K562 (cell line): ENCODE results near the gene TUBGCP5. TPM values are rescaled to one million over a fixed set of nuclear protein-coding genes. Genes with fewer than 3 reads are reported as not detected.

Experiments
- ATF1 ChIP-seq, 2 experiments: fragments of 450-650 bp in 1 of 2; IDR thresholded peaks; 2 replicates each; pipeline ENCODE4 v1.6.1; 2016; ENCODE audit warnings: missing compliant biosample characterization in 1 of 2, missing genetic modification characterization in 1 of 2
- CBX8 ChIP-seq: fragments of 200-600 bp; sonication (generic); IDR thresholded peaks from 2 replicates; pipeline ENCODE4 v1.6.1; 2012; ENCODE audit warnings: borderline replicate concordance, mixed run types, low read depth, mild to moderate bottlenecking, moderate library complexity, mixed read lengths, low read length, control low read depth, inconsistent platforms; ENCODE audit not compliant: poor library complexity, severe bottlenecking; ENCODE audit errors: extremely low read depth
- CHD2 ChIP-seq: IDR thresholded peaks from 2 replicates; pipeline ENCODE4 v1.6.1; 2011; ENCODE audit warnings: low read depth, low read length
- CREB1 ChIP-seq, 2 experiments: sonication (generic) in 1 of 2; formaldehyde crosslinking in 1 of 2; IDR thresholded peaks; 2 replicates each; pipeline versions ENCODE4 v1.6.1 to v1.8.0; 2012 to 2022; ENCODE audit warnings: inconsistent platforms in 1 of 2, mild to moderate bottlenecking in 1 of 2, missing genetic modification reagents in 1 of 2, moderate library complexity in 1 of 2
- EGR1 ChIP-seq: fragments of 450-650 bp; conservative IDR thresholded peaks from 2 replicates; pipeline ENCODE4 v1.6.1; 2017; ENCODE audit warnings: mild to moderate bottlenecking
- GTF2E2 ChIP-seq: fragments of 200-800 bp; sonication (Bioruptor generic); IDR thresholded peaks from 2 replicates; pipeline ENCODE4 v1.6.1; 2016; ENCODE audit warnings: missing genetic modification characterization, missing compliant biosample characterization
- KAT8 ChIP-seq: fragments of 450-650 bp; IDR thresholded peaks from 2 replicates; pipeline ENCODE4 v1.6.1; 2016; ENCODE audit warnings: low read depth, mild to moderate bottlenecking
- MAFF ChIP-seq: IDR thresholded peaks from 2 replicates; pipeline ENCODE4 v1.6.1; 2012; ENCODE audit warnings: low read length, improper control_type of control experiment
- MYNN ChIP-seq, 2 experiments: sonication (generic); formaldehyde crosslinking in 1 of 2; IDR thresholded peaks; 2 replicates each; pipeline versions ENCODE4 v1.5.0 to v1.6.1; 2016 to 2020; ENCODE audit warnings: antibody characterized with exemption in 1 of 2, missing genetic modification reagents in 1 of 2
- RHOXF2B ChIP-seq: fragments of 250-450 bp; sonication (Bioruptor Pico); conservative IDR thresholded peaks from 2 replicates; pipeline ENCODE4 v1.5.1; 2021
- TARDBP ChIP-seq: fragments of 450-650 bp; IDR thresholded peaks from 2 replicates; pipeline ENCODE4 v1.6.1; 2016
- TCF7 ChIP-seq: sonication (generic); IDR thresholded peaks from 2 replicates; pipeline ENCODE4 v1.6.1; 2016; ENCODE audit warnings: antibody characterized with exemption, borderline replicate concordance
- ZNF232 ChIP-seq: sonication (generic); formaldehyde crosslinking; IDR thresholded peaks from 2 replicates; pipeline ENCODE4 v1.8.0; 2022; ENCODE audit warnings: mild to moderate bottlenecking, missing genetic modification reagents
- ZNF41 ChIP-seq: fragments of 250-450 bp; sonication (Bioruptor Pico); conservative IDR thresholded peaks from 2 replicates; pipeline ENCODE4 v1.4.0; 2020; ENCODE audit warnings: mild to moderate bottlenecking
- ZSCAN29 ChIP-seq: fragments of 450-650 bp; IDR thresholded peaks from 2 replicates; pipeline ENCODE4 v1.6.1; 2017
- ZZZ3 ChIP-seq: fragments of 450-650 bp; IDR thresholded peaks from 2 replicates; pipeline ENCODE4 v1.6.1; 2016; ENCODE audit warnings: antibody characterized with exemption, mild to moderate bottlenecking, moderate library complexity
- polyA plus RNA-seq, 8 experiments: library from polyadenylated mRNA; depleted of rRNA in 4 of 8; stranded (reverse) in 5 of 8; unstranded in 3 of 8; fragments of >200 nt; fragmentation: Nextera tagmentation in 2 of 8; fragmentation: Illumina TruSeq in 1 of 8; extraction: Ambion mirVana in 2 of 8; extraction: Trizol in 1 of 8; gene quantifications; 2 replicates each; pipeline versions ENCODE4 v1.2.1 to v1.2.3, GENCODE V29; 2011 to 2014; ENCODE audit warnings: inconsistent platforms in 1 of 8, missing spikeins in 1 of 8
- total RNA-seq, 7 experiments: library from RNA; depleted of rRNA in 6 of 7; stranded (reverse); fragments of >200 nt in 6 of 7; fragmentation: Illumina TruSeq in 2 of 7; extraction: Trizol in 2 of 7; gene quantifications; 2 replicates each; pipeline versions ENCODE4 v1.2.1 to v1.2.3, GENCODE V29; 2011 to 2021; ENCODE audit warnings: low replicate concordance in 1 of 7
- TF ChIP-seq, protein P1 (sequence below): sonication (generic); formaldehyde crosslinking; IDR thresholded peaks from 2 replicates; pipeline ENCODE4 v1.8.1; 2023; ENCODE audit warnings: mild to moderate bottlenecking, missing genetic modification reagents, moderate library complexity
- TF ChIP-seq, protein P2 (sequence below): sonication (generic); formaldehyde crosslinking; IDR thresholded peaks from 2 replicates; pipeline ENCODE4 v1.9.0; 2022; ENCODE audit warnings: mild to moderate bottlenecking, missing genetic modification reagents
- TF ChIP-seq, protein P3 (sequence below): fragments of 450-650 bp; formaldehyde crosslinking; IDR thresholded peaks from 2 replicates; pipeline ENCODE4 v1.4.0; 2020; ENCODE audit warnings: mild to moderate bottlenecking, moderate library complexity
- TF ChIP-seq, protein P4 (sequence below): fragments of 450-650 bp; IDR thresholded peaks from 2 replicates; pipeline ENCODE4 v1.7.1; 2018; ENCODE audit warnings: mild to moderate bottlenecking, low read depth; ENCODE audit not compliant: partially characterized antibody
- TF ChIP-seq, protein P5 (sequence below): IDR thresholded peaks from 2 replicates; pipeline ENCODE4 v1.6.1; 2014; ENCODE audit warnings: antibody characterized with exemption

TUBGCP5 gene
- total and polyA plus RNA-seq, 9 of the 15 experiments (the other 6 are each of a cell fraction or from before 2014, with no cell fraction given) = 5.8 to 33.9 (median 23.2) TPM

DNA sequence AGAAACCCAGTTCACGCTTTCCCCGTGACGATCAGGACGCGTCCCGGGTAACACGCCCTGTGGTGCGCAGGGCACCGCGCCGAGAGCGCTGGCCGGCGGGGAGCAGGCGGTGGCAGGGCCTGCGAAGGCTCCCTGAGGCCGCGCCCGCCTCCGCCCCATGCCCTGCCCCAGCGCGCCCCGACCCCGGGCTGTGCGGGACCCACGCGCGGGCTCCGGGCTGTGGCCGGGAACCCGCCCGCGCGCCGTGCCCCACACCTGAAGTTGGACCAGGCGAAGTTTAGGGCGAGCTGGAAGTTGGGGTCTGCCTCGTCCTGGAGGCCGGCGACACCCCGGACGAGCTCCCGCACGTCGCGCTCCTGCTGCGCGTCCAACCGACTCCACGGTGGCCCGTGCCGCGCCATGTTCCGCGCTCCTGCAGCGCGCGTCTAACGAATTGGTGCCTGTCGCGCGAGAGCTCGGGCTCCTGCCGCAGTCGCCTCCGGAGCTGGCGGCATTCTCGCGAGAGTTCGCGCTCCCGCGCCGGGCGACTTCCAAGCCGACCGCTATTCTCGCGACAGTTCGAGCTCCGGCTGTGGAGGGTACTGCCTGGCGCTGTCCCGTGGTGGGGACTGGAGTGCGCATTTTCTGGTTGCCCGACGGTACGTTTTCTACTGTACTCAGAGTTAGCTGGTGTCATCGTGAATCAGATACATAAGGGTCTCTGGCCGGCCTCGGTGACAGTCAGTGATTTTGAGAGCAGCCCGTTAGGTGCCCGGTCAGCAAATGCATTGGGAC is at the start of gene TUBGCP5 (continued):
- no peak for TF ChIP-seq KAT8
- peak; percentile 67; the same call in 1 of the 2 replicates for TF ChIP-seq GTF2E2
- TF ChIP-seq ZNF232 (CRISPR knock-in tag) = no peak
- no peak for TF ChIP-seq EGR1
- no peak for TF ChIP-seq ZSCAN29
- TF ChIP-seq, protein P1, sequence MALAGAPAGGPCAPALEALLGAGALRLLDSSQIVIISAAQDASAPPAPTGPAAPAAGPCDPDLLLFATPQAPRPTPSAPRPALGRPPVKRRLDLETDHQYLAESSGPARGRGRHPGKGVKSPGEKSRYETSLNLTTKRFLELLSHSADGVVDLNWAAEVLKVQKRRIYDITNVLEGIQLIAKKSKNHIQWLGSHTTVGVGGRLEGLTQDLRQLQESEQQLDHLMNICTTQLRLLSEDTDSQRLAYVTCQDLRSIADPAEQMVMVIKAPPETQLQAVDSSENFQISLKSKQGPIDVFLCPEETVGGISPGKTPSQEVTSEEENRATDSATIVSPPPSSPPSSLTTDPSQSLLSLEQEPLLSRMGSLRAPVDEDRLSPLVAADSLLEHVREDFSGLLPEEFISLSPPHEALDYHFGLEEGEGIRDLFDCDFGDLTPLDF (CRISPR knock-in tag) = peak; percentile 87
- TF ChIP-seq MAFF = peak; percentile 78; the same call in 1 of the 2 replicates
- TF ChIP-seq ATF1 (CRISPR knock-in tag; IDR thresholded peaks at IDR 0.05) = no peak
- peak; percentile 37 for TF ChIP-seq ATF1 (tag; IDR thresholded peaks at IDR 0.05)
- TF ChIP-seq, protein P2, sequence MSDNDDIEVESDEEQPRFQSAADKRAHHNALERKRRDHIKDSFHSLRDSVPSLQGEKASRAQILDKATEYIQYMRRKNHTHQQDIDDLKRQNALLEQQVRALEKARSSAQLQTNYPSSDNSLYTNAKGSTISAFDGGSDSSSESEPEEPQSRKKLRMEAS (CRISPR knock-in tag) = peak; percentile 57; the same call in 1 of the 2 replicates
- TF ChIP-seq, protein P3, sequence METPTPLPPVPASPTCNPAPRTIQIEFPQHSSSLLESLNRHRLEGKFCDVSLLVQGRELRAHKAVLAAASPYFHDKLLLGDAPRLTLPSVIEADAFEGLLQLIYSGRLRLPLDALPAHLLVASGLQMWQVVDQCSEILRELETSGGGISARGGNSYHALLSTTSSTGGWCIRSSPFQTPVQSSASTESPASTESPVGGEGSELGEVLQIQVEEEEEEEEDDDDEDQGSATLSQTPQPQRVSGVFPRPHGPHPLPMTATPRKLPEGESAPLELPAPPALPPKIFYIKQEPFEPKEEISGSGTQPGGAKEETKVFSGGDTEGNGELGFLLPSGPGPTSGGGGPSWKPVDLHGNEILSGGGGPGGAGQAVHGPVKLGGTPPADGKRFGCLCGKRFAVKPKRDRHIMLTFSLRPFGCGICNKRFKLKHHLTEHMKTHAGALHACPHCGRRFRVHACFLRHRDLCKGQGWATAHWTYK = 0 out of 2 replicates have a peak, but pooled peaks have one; percentile 23
- TF ChIP-seq CREB1 (IDR thresholded peaks at IDR 0.05) = no peak
- TF ChIP-seq CREB1 (CRISPR knock-in tag; IDR thresholded peaks at IDR 0.05) = 0 out of 2 replicates have a peak, but pooled peaks have one; percentile 16
- TF ChIP-seq, protein P4, sequence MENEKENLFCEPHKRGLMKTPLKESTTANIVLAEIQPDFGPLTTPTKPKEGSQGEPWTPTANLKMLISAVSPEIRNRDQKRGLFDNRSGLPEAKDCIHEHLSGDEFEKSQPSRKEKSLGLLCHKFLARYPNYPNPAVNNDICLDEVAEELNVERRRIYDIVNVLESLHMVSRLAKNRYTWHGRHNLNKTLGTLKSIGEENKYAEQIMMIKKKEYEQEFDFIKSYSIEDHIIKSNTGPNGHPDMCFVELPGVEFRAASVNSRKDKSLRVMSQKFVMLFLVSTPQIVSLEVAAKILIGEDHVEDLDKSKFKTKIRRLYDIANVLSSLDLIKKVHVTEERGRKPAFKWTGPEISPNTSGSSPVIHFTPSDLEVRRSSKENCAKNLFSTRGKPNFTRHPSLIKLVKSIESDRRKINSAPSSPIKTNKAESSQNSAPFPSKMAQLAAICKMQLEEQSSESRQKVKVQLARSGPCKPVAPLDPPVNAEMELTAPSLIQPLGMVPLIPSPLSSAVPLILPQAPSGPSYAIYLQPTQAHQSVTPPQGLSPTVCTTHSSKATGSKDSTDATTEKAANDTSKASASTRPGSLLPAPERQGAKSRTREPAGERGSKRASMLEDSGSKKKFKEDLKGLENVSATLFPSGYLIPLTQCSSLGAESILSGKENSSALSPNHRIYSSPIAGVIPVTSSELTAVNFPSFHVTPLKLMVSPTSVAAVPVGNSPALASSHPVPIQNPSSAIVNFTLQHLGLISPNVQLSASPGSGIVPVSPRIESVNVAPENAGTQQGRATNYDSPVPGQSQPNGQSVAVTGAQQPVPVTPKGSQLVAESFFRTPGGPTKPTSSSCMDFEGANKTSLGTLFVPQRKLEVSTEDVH = no peak
- TF ChIP-seq CHD2 = peak; percentile 99
- no peak for TF ChIP-seq CBX8
- TF ChIP-seq MYNN (IDR thresholded peaks at IDR 0.05) = no peak
- TF ChIP-seq MYNN (CRISPR knock-in tag; IDR thresholded peaks at IDR 0.05) = no peak
- 0 out of 2 replicates have a peak, but pooled peaks have one; percentile 46 for TF ChIP-seq TARDBP
- no peak for TF ChIP-seq ZZZ3
- TF ChIP-seq ZNF41 (CRISPR knock-in tag) = no peak
- TF ChIP-seq, protein P5, sequence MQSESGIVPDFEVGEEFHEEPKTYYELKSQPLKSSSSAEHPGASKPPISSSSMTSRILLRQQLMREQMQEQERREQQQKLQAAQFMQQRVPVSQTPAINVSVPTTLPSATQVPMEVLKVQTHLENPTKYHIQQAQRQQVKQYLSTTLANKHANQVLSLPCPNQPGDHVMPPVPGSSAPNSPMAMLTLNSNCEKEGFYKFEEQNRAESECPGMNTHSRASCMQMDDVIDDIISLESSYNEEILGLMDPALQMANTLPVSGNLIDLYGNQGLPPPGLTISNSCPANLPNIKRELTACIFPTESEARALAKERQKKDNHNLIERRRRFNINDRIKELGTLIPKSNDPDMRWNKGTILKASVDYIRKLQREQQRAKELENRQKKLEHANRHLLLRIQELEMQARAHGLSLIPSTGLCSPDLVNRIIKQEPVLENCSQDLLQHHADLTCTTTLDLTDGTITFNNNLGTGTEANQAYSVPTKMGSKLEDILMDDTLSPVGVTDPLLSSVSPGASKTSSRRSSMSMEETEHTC = no peak
- TF ChIP-seq TCF7 = no peak
- TF ChIP-seq RHOXF2B (CRISPR knock-in tag) = no peak
